ENCODE data around the gene PKD1. TPM values are rescaled to one million over a fixed set of nuclear protein-coding genes. Genes with fewer than 3 reads are reported as not detected.

Gene PKD1
- total and polyA plus RNA-seq, 8 donors, result 29.8 to 127 (median 44.2) TPM

DNA sequence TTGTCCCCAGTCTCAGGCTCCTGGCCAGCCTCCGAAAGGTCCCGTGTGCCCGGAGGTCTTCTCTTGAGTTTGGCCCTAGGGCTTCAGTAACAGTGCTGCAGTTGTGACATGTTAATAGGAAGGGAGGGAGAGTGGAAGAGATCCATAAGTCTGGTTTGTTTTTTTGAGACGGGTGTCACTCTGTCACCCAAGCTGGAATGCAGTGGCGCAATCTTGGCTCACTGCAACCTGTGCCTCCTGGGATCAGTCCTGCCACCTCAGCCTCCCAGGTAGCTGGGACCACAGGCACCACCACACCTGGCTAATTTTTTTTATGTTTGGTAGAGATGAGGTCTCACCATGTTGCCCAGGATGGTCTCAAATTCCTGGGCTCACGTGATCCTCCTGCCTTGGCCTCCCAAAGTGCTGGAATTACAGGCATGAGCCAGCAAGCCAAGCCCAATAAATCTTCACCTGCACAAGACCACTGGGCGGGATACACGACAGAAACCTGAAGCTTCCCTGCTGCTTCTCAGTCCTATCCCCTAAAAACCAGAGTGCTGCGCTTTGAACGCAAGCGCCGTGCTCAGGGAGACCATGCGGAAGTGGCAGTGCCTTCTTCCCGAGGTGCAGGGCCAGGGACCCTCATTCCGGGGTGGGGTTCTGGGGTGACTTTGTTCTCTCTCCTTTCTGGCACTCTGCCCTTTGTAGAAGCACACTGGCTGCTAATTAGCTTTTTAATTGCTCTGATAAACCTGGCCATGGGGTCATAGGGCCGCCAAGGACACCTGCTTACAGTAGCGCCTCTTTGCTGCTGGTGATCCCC is 30.8 kb upstream of the PKD1 start:
- ATAC-seq, result no peak
- Histone ChIP-seq H3K4me3 (no peak overlapping the region), H3K27me3 (no peaks in the 10 kb centered on the region), H3K27ac (no peak overlapping the region), H3K4me1 (no peaks in the 10 kb centered on the region), H3K36me3 (peaks cover 0 to 3% (median 0%) of the 10 kb centered on the region in 3 donors), H3K9me3 (no peaks in the 10 kb centered on the region)
- intact Hi-C loops (cut with DNase I), result no loop called here
- 88 to 89% methylated on average over 17 of the region's 17 CpGs for WGBS, 2 donors
- FAIRE-seq, result no peak
- TF ChIP-seq, protein P1, sequence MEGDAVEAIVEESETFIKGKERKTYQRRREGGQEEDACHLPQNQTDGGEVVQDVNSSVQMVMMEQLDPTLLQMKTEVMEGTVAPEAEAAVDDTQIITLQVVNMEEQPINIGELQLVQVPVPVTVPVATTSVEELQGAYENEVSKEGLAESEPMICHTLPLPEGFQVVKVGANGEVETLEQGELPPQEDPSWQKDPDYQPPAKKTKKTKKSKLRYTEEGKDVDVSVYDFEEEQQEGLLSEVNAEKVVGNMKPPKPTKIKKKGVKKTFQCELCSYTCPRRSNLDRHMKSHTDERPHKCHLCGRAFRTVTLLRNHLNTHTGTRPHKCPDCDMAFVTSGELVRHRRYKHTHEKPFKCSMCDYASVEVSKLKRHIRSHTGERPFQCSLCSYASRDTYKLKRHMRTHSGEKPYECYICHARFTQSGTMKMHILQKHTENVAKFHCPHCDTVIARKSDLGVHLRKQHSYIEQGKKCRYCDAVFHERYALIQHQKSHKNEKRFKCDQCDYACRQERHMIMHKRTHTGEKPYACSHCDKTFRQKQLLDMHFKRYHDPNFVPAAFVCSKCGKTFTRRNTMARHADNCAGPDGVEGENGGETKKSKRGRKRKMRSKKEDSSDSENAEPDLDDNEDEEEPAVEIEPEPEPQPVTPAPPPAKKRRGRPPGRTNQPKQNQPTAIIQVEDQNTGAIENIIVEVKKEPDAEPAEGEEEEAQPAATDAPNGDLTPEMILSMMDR (IDR thresholded peaks at IDR 0.05), result no peak
- DNase-seq, result no peak

DNA sequence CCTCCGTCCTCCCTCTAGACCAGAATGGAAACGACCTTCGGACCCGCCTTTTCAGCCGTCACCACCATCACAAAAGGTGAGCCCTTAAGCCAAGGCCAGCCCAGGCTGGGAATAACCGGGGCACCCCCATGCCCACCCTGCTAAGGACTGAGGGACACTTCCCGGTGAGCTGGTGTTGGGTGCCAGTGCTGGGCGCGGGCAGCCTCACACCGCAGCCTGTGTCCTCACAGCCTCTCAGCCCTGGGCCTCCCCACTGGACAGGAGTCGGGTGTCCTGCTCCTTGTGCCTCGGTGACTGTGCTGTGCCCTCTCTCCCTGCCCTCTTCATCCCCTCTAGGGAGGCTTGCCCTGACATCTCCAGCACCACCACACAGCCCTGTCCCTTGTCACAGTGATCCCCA is 30.2 kb upstream of the PKD1 start:
- Histone ChIP-seq H3K36me3 (peaks cover 0 to 3% (median 0%) of the 10 kb centered on the region in 3 donors), H3K27me3 (no peaks in the 10 kb centered on the region), H3K27ac (no peak overlapping the region), H3K4me3 (no peak overlapping the region), H3K9me3 (no peaks in the 10 kb centered on the region), H3K4me1 (no peaks in the 10 kb centered on the region)
- intact Hi-C loops (cut with DNase I), result no loop called here
- no peak for DNase-seq
- no peak for ATAC-seq
- TF ChIP-seq, protein P1 (IDR thresholded peaks at IDR 0.05), result no peak
- no peak for FAIRE-seq
- 92% methylated on average over 11 to 12 of the region's 12 CpGs for WGBS, 2 donors

DNA sequence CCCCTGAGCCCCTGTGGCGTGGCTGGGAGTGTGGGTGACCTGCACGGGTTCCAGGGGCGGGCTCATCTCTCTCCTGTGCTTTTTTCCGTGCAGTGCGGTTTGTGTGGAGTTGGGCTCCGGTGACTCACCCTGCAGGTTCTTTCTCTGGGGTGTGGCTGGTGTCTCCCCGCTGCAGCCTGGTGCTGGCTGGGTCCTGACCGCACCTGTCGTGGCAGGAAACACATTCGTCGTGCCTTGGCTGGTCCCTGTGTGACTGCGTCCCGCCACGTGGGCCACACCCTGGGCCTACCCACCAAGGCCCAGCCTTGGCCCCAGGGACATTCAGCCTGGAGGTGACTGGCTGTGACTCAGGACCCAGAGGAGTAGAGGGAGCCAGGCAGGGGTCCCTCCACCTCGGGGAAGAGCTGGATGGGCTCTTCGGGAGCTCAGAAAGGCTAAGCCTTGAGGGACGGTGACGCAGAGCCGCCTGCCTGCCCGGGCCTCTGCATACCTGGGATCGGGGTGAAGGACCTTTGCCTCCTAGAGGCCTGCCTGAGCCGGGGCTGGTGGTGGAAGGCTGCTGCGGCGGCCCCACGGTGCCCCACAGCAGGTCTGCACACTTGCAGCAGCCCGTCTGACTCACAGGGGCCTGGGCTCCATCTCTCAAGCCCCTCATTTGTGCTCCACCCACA is 27.6 kb upstream of the PKD1 start:
- no peaks in the 10 kb centered on the region for H3K27me3 ChIP-seq
- no peaks in the 10 kb centered on the region for H3K4me1 ChIP-seq
- ATAC-seq (peak in 2 of 4 donors; percentile 17 to 38), DNase-seq (no peak), FAIRE-seq (no peak)
- TF ChIP-seq, protein P1 (IDR thresholded peaks at IDR 0.05), result no peak
- intact Hi-C loops (cut with DNase I), result no loop called here
- no peak overlapping the region for H3K27ac ChIP-seq
- H3K4me3 ChIP-seq, result no peak overlapping the region
- H3K9me3 ChIP-seq, result no peaks in the 10 kb centered on the region
- 92 to 96% methylated on average over 26 of the region's 26 CpGs for WGBS, 2 donors
- H3K36me3 ChIP-seq, result peaks cover 0 to 3% (median 0%) of the 10 kb centered on the region in 3 donors

DNA sequence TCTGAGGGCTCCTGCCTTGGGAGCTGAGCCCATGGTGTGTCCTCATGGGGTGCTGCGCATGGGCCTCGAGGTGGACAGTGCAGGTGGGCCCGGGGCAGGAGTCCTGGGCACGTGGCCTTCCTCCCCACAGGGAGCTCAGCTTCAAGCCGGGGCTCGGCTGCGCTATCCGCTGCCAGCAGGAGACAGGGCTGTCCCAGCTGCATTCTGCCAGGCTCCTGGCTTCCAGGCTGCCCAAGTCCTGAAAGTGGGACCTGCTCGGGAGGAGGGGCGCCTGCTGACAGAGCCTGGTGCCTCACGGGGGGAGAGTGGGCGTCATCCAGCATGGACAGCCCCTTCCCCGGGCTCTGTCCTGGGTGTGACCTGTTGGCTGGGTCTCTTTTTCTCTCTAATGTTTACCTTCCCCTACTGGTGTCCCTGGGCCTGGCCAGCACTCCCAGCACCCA is 27.0 kb upstream of the PKD1 start:
- Histone ChIP-seq H3K36me3 (peaks cover 0 to 2% (median 0%) of the 10 kb centered on the region in 3 donors), H3K4me3 (no peak overlapping the region), H3K27ac (no peak overlapping the region), H3K27me3 (no peaks in the 10 kb centered on the region), H3K4me1 (peaks cover 0 to 6% (median 3%) of the 10 kb centered on the region in 3 donors), H3K9me3 (no peaks in the 10 kb centered on the region)
- intact Hi-C loops (cut with DNase I), result no loop called here
- FAIRE-seq (no peak), ATAC-seq (no peak), DNase-seq (no peak)
- WGBS, 2 donors, result 91 to 93% methylated on average over 13 of the region's 13 CpGs
- TF ChIP-seq, protein P1 (IDR thresholded peaks at IDR 0.05), result no peak
